ENCODE measurements around the gene DEPDC7.

DNA sequence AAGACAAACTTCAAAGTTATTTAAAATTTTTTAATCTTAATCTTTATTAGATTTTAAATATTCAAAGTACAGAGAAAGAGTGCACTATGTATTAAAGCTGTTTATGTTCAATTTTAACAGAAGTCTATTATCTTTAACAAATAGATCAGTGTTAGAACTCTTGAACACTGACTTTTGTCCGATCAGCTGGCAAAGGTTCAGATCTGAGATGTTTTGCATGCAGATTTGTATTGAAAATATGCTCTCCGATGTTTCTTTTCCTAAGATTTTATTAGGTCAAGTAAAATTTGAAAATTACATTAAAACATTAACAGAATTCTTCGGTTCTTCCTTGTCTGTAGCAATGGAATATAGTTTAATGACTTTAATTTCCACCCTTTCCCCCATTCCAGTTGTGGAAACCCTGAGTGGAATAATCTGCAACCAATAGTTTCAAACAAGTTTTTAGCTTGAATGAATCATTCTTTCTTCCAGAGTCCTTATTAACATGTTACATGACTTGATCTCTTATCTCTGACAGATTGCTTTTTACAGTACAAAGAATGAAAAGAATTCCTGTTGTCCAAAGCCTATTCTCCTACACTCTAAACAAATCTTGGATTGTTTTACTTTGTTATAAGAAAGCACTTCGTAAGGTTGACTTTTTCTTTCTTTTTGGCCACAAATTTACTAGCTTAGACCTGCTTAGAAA lies 12.3 kb downstream of the DEPDC7 start:
- TF ChIP-seq NFIC (IDR thresholded peaks at IDR 0.05; ENCODE audit: low read length), result no peak
- TF ChIP-seq ZNF672 (CRISPR knock-in tag; IDR thresholded peaks at IDR 0.05), result no peak
- TF ChIP-seq, protein P1, sequence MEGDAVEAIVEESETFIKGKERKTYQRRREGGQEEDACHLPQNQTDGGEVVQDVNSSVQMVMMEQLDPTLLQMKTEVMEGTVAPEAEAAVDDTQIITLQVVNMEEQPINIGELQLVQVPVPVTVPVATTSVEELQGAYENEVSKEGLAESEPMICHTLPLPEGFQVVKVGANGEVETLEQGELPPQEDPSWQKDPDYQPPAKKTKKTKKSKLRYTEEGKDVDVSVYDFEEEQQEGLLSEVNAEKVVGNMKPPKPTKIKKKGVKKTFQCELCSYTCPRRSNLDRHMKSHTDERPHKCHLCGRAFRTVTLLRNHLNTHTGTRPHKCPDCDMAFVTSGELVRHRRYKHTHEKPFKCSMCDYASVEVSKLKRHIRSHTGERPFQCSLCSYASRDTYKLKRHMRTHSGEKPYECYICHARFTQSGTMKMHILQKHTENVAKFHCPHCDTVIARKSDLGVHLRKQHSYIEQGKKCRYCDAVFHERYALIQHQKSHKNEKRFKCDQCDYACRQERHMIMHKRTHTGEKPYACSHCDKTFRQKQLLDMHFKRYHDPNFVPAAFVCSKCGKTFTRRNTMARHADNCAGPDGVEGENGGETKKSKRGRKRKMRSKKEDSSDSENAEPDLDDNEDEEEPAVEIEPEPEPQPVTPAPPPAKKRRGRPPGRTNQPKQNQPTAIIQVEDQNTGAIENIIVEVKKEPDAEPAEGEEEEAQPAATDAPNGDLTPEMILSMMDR (CRISPR knock-in tag; IDR thresholded peaks at IDR 0.05), result no peak
- TF ChIP-seq, protein P2, sequence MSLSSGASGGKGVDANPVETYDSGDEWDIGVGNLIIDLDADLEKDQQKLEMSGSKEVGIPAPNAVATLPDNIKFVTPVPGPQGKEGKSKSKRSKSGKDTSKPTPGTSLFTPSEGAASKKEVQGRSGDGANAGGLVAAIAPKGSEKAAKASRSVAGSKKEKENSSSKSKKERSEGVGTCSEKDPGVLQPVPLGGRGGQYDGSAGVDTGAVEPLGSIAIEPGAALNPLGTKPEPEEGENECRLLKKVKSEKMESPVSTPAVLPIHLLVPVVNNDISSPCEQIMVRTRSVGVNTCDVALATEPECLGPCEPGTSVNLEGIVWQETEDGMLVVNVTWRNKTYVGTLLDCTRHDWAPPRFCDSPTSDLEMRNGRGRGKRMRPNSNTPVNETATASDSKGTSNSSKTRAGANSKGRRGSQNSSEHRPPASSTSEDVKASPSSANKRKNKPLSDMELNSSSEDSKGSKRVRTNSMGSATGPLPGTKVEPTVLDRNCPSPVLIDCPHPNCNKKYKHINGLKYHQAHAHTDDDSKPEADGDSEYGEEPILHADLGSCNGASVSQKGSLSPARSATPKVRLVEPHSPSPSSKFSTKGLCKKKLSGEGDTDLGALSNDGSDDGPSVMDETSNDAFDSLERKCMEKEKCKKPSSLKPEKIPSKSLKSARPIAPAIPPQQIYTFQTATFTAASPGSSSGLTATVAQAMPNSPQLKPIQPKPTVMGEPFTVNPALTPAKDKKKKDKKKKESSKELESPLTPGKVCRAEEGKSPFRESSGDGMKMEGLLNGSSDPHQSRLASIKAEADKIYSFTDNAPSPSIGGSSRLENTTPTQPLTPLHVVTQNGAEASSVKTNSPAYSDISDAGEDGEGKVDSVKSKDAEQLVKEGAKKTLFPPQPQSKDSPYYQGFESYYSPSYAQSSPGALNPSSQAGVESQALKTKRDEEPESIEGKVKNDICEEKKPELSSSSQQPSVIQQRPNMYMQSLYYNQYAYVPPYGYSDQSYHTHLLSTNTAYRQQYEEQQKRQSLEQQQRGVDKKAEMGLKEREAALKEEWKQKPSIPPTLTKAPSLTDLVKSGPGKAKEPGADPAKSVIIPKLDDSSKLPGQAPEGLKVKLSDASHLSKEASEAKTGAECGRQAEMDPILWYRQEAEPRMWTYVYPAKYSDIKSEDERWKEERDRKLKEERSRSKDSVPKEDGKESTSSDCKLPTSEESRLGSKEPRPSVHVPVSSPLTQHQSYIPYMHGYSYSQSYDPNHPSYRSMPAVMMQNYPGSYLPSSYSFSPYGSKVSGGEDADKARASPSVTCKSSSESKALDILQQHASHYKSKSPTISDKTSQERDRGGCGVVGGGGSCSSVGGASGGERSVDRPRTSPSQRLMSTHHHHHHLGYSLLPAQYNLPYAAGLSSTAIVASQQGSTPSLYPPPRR (CRISPR knock-in tag; IDR thresholded peaks at IDR 0.05; ENCODE audit: borderline replicate concordance), result no peak
- no peak for TF ChIP-seq ZNF572 (CRISPR knock-in tag; IDR thresholded peaks at IDR 0.05)
- no peak for TF ChIP-seq IKZF4 (CRISPR knock-in tag; IDR thresholded peaks at IDR 0.05; ENCODE audit: borderline replicate concordance, low read depth, not compliant biosample characterization)
- no peak for TF ChIP-seq TAF1 (CRISPR knock-in tag; IDR thresholded peaks at IDR 0.05)
- TF ChIP-seq ZNF883 (CRISPR knock-in tag; IDR thresholded peaks at IDR 0.05; ENCODE audit: not compliant biosample characterization), result no peak
- TF ChIP-seq, protein P3, sequence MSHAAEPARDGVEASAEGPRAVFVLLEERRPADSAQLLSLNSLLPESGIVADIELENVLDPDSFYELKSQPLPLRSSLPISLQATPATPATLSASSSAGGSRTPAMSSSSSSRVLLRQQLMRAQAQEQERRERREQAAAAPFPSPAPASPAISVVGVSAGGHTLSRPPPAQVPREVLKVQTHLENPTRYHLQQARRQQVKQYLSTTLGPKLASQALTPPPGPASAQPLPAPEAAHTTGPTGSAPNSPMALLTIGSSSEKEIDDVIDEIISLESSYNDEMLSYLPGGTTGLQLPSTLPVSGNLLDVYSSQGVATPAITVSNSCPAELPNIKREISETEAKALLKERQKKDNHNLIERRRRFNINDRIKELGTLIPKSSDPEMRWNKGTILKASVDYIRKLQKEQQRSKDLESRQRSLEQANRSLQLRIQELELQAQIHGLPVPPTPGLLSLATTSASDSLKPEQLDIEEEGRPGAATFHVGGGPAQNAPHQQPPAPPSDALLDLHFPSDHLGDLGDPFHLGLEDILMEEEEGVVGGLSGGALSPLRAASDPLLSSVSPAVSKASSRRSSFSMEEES (CRISPR knock-in tag; IDR thresholded peaks at IDR 0.05), result no peak
- TF ChIP-seq ZNF563 (CRISPR knock-in tag; IDR thresholded peaks at IDR 0.05), result no peak
- no peak for TF ChIP-seq JUNB (CRISPR knock-in tag; IDR thresholded peaks at IDR 0.05; ENCODE audit: borderline replicate concordance)
